Peyer's patch (tissue), 4 donors: ENCODE data around the gene WFIKKN2. TPM values are rescaled to one million over a fixed set of nuclear protein-coding genes. Genes with fewer than 3 reads are reported as not detected.

ENCODE experiments used
- DNase-seq, 3 donors: peaks; one replicate each; pipeline ENCODE4 v3.0.0-alpha.2; 2017 to 2019
- H3K27ac ChIP-seq, 4 donors: fragments of 200-600 bp; sonication (generic); one replicate each; pipeline ENCODE4 v1.5.1; 2016 to 2019
- H3K27me3 ChIP-seq, 2 donors: fragments of 200-600 bp; sonication (generic); one replicate each; pipeline ENCODE4 v1.5.1; 2019
- H3K36me3 ChIP-seq, 3 donors: fragments of 200-600 bp; sonication (generic); one replicate each; pipeline ENCODE4 v1.5.1; 2016 to 2019
- H3K4me1 ChIP-seq, 4 donors: fragments of 200-600 bp; sonication (generic); one replicate each; pipeline ENCODE4 v1.5.1; 2016 to 2019
- H3K4me3 ChIP-seq, 4 donors: fragments of 200-600 bp; sonication (generic); 1 replicate in 3 of 4; 2 replicates in 1 of 4; pipeline ENCODE4 v1.5.1; 2016 to 2019; ENCODE audit warnings: mild to moderate bottlenecking in 1 of 4
- H3K9me3 ChIP-seq, 4 donors: fragments of 200-600 bp; sonication (generic); one replicate each; pipeline ENCODE4 v1.5.1; 2016 to 2019; ENCODE audit warnings: mild to moderate bottlenecking in 1 of 4
- POLR2A ChIP-seq, 2 donors: fragments of 450-650 bp; IDR thresholded peaks; one replicate each; pipeline ENCODE4 v1.5.1; 2017; ENCODE audit warnings: antibody characterized with exemption in 2 of 2, mild to moderate bottlenecking in 2 of 2, moderate library complexity in 2 of 2
- total RNA-seq, 4 donors: library from RNA; depleted of rRNA; stranded (reverse); fragments of >200 nt; gene quantifications; one replicate each; pipeline ENCODE4 v1.1.0, GENCODE V29; 2016
- TF ChIP-seq, protein P1 (sequence below), 6 experiments: fragments of 450-650 bp in 4 of 6; fragments of 200-600 bp in 2 of 6; sonication (generic) in 1 of 6; IDR thresholded peaks; one replicate each; pipeline ENCODE4 v1.5.1; 2017 to 2019; ENCODE audit warnings: antibody characterized with exemption in 6 of 6, mild to moderate bottlenecking in 3 of 6, moderate library complexity in 1 of 6

WFIKKN2 gene
- total RNA-seq, 4 donors from 2014 or later = not detected

DNA sequence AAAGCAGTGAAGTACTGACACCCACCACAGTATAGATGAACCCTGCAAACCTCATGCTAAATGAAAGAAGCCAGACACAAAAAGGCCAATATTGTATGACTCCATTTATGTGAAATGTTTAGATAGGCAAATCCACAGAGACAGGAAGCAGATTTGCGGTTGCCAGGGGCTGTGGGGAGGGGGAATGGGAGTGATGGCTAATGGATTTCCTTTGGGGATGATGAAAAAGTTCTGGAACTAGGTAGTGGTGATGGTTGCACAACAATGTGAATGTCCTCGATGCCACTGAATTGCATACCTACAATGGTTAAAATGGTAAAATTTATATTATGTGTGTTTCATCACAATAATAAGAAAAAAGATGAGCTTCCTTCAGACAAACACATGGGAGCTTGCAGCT is 28.4 kb upstream of the WFIKKN2 start:
- Histone ChIP-seq H3K9me3 (no peaks in the 10 kb centered on the region), H3K4me3 (no peak overlapping the region), H3K36me3 (no peaks in the 10 kb centered on the region), H3K27me3 (no peaks in the 10 kb centered on the region), H3K27ac (no peak overlapping the region), H3K4me1 (no peaks in the 10 kb centered on the region)
- TF ChIP-seq POLR2A (IDR thresholded peaks at IDR 0.05) = no peak
- TF ChIP-seq, protein P1, sequence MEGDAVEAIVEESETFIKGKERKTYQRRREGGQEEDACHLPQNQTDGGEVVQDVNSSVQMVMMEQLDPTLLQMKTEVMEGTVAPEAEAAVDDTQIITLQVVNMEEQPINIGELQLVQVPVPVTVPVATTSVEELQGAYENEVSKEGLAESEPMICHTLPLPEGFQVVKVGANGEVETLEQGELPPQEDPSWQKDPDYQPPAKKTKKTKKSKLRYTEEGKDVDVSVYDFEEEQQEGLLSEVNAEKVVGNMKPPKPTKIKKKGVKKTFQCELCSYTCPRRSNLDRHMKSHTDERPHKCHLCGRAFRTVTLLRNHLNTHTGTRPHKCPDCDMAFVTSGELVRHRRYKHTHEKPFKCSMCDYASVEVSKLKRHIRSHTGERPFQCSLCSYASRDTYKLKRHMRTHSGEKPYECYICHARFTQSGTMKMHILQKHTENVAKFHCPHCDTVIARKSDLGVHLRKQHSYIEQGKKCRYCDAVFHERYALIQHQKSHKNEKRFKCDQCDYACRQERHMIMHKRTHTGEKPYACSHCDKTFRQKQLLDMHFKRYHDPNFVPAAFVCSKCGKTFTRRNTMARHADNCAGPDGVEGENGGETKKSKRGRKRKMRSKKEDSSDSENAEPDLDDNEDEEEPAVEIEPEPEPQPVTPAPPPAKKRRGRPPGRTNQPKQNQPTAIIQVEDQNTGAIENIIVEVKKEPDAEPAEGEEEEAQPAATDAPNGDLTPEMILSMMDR (IDR thresholded peaks at IDR 0.05) = no peak
- no peak for DNase-seq

DNA sequence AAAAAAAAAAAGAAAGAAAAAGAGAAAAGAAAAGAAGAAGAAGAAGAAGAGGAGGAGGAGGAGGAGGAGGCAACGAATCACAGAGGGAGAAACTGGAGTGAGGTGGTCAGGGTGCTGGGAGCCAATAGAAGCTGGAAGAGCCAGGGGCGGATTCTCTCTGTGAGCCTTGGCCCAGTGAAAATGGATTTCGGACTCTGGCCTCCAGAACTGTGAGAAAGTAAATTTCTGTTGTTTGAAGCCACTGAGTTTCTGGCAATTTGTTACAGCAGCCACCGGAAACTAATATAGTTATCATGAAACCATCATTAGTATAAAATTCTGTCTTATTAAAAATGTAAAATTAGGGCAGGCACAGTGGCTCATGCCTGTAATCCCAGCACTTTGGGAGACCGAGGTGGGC is 27.7 kb upstream of the WFIKKN2 start:
- no peak for DNase-seq
- Histone ChIP-seq H3K36me3 (no peaks in the 10 kb centered on the region), H3K27ac (no peak overlapping the region), H3K27me3 (no peaks in the 10 kb centered on the region), H3K9me3 (no peaks in the 10 kb centered on the region), H3K4me1 (no peaks in the 10 kb centered on the region), H3K4me3 (no peak overlapping the region)
- no peak for TF ChIP-seq POLR2A (IDR thresholded peaks at IDR 0.05)
- TF ChIP-seq, protein P1 (IDR thresholded peaks at IDR 0.05) = no peak

- no peak for DNase-seq
- H3K4me1 ChIP-seq = no peaks in the 10 kb centered on the region
- H3K27me3 ChIP-seq = no peaks in the 10 kb centered on the region
- H3K4me3 ChIP-seq = no peak overlapping the region
- H3K9me3 ChIP-seq = no peaks in the 10 kb centered on the region
- H3K36me3 ChIP-seq = no peaks in the 10 kb centered on the region
- H3K27ac ChIP-seq = no peak overlapping the region
- TF ChIP-seq, protein P1 (IDR thresholded peaks at IDR 0.05) = no peak
- no peak for TF ChIP-seq POLR2A (IDR thresholded peaks at IDR 0.05)
Measured at GRCh38 chr17:50808413-50808812, 27.0 kb upstream of the WFIKKN2 start.

GRCh38 chr17:50808888-50809287 is 26.5 kb upstream of the WFIKKN2 start:
- Histone ChIP-seq H3K27ac (no peak overlapping the region), H3K27me3 (no peaks in the 10 kb centered on the region), H3K36me3 (no peaks in the 10 kb centered on the region), H3K4me1 (no peaks in the 10 kb centered on the region), H3K9me3 (no peaks in the 10 kb centered on the region), H3K4me3 (no peak overlapping the region)
- TF ChIP-seq, protein P1 (IDR thresholded peaks at IDR 0.05) = no peak
- TF ChIP-seq POLR2A (IDR thresholded peaks at IDR 0.05) = no peak
- no peak for DNase-seq

- no peak overlapping the region for H3K4me3 ChIP-seq
- peaks cover 0 to 4% (median 0%) of the 10 kb centered on the region in 4 donors for H3K4me1 ChIP-seq
- no peak for TF ChIP-seq POLR2A (IDR thresholded peaks at IDR 0.05)
- TF ChIP-seq, protein P1 (IDR thresholded peaks at IDR 0.05) = no peak
- no peak overlapping the region for H3K27ac ChIP-seq
- no peaks in the 10 kb centered on the region for H3K36me3 ChIP-seq
- no peak for DNase-seq
- H3K27me3 ChIP-seq = no peaks in the 10 kb centered on the region
- no peaks in the 10 kb centered on the region for H3K9me3 ChIP-seq
Measured at GRCh38 chr17:50813583-50813982, 21.8 kb upstream of the WFIKKN2 start.

GRCh38 chr17:50815400-50815799 is 20.0 kb upstream of the WFIKKN2 start:
- Histone ChIP-seq H3K36me3 (no peaks in the 10 kb centered on the region), H3K9me3 (no peaks in the 10 kb centered on the region), H3K4me3 (no peak overlapping the region), H3K27me3 (no peaks in the 10 kb centered on the region), H3K4me1 (peaks cover 0 to 4% (median 0%) of the 10 kb centered on the region in 4 donors), H3K27ac (no peak overlapping the region)
- no peak for TF ChIP-seq POLR2A (IDR thresholded peaks at IDR 0.05)
- TF ChIP-seq, protein P1 (IDR thresholded peaks at IDR 0.05) = no peak
- DNase-seq = no peak
